GM18502 (cell line): ENCODE measurements around the gene SLC3A2.

Experiments
- ATAC-seq: cut with Tn5 transposase; IDR thresholded peaks from one replicate; pipeline ENCODE4 v1.9.1; 2021; ENCODE audit warnings: mild to moderate bottlenecking; ENCODE audit not compliant: unreplicated experiment, poor library complexity

SLC3A2 gene

GRCh38 chr11:62905927-62906531 is 25.3 kb downstream of the SLC3A2 start:
- ATAC-seq: no peak

DNA sequence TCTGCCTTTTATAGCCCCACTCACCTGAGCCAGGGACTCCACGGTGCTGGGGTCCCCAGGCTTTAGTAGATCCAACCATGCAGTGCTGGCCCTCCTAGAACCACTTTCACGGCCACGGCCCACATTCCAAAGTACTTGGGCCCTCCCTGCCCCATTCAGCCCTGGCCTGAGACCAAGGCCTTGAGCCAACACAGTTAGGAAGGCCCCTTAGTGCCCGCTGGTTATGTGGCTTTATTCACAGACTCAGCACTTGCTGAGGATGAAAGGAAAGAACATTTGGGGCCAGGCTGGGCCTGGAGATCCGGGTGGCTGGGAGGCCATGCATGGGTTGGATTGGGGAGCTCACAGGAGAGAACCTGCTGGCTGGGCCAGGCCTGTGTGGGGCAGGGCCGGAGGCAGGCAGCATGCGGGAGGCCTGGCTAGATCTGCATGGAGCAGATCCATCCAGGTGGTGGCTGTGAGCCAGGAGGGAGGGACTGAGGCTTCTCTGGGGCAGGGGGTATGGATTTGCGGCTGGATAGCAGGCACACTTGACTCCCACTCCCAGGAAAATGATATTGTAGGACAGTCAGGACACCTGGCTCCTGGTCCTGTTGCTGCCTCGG is 27.9 kb downstream of the SLC3A2 start:
- no peak for ATAC-seq

GRCh38 chr11:62909107-62909894 is 28.6 kb downstream of the SLC3A2 start:
- ATAC-seq: no peak

- no peak for ATAC-seq
These were observed 29.6 kb downstream of the SLC3A2 start for GRCh38 chr11:62910141-62910882.

DNA sequence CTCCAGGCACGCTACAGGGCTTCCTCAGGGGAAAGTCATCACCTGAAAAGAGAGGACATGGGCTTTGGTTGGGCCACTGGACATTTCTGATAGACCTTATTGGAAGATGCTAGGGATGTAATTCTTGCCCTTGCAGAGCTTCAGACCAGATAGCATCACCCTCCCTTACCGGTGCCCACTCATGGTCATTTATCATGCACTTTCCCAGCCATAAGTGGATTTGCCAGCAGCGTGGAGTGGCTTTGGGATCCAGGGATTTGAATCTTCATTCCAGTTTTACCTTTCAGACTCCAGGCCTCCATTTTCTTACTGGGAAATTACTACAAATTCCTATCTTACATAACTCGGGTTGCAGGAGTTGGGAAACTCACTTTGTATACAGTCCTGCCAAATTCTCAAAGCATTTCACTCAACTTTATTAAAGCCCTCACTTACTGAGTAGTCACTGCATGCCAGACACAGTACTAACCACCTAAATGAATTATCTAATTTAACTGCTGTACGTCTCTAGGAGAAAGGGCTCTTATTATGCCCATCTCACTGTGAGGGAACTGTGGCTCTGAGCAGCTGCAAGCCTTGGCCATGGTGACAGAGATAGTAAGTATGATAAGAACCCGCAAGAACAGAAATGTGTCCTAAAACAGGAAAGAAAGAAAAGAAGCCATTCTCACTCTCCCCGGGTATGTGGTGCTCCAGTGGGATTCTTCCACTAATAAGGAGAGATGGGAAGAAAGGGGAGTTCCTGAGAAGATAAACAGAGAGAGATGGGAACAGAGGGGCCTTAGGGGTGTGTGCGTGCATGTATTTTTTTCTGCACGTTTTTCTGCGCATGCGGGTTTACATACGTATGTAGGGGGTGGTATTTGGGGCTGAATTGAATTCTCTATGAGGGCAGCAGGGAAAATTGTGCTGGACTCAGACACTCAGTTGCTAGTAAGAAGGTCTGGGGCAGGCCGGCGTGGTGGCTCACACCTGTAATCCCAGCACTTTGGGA is 30.7 kb downstream of the SLC3A2 start:
- no peak for ATAC-seq

- ATAC-seq: no peak
These were observed 31.6 kb downstream of the SLC3A2 start for GRCh38 chr11:62912268-62912667.

DNA sequence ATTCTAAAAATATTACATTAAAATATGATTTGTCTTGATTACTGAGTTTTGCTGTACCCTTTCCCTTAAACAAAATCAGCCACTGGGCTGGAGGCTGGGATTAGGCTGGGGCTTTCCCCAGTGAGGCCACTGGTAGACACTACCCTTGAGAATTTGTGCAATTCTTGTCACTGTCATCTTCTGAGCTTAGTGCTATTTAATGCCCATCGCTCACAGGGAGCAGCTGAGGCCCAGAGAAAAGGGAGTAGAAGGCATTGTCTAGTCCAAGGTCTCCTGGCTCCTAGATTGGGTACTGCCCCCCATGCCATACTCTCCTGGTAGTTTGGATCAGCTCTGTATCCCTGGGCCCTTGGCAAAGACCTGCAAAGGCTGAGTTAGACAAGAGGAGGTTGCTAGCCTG is 33.7 kb downstream of the SLC3A2 start:
- ATAC-seq: no peak

DNA sequence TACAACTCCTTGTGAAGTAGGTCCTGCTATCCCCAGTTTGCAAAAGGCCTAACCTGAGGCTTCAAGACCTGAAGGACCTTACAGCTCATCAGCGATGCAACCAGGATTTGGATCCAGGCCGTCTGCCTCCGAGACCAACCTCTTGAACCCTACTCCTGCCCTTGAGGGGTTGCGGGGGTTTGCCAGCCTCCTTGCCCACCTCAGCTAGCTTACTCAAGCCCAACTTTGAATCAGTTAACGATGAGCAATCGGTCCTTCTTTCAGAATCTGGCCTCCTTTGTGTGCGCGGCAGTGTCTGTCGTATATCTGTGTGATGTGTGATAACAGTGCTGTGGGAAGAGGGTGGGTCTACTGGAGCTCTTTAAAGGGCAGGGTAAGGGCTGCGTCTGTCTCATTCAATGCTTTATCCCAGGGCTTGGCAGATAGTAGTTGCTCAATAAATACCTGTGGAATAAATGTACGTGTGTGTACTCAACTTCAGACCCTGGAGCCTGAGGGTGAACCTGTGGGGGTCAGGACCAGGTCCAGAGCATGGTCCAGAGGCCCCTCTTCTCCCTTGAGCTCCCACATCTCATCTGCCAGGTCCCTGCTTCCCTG is 37.3 kb downstream of the SLC3A2 start:
- ATAC-seq: no peak

GRCh38 chr11:62918531-62918930 is 37.8 kb downstream of the SLC3A2 start:
- no peak for ATAC-seq

DNA sequence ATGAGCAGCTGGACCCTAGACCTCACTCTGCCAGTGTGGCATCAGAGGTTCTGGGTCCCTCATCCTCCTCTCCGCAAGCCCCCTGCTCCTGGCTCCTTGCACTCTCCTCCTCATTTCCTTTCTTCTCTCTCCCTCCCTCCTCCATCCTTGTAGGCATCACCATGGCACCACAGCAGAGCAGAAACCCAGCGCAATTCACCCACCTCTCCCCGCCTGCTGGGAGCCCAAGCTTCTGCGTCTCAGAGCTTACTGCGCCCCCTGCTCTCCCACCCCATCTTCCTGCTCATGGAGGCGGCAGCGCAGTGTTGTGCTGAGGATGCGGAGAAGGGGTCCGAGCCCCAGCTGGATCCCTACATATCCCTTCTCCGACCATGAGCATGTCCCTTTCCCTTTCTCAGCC is 38.8 kb downstream of the SLC3A2 start:
- ATAC-seq: no peak

GRCh38 chr11:62919898-62920640 is 39.4 kb downstream of the SLC3A2 start:
- no peak for ATAC-seq

- no peak for ATAC-seq
These were observed 40.5 kb downstream of the SLC3A2 start, which contains the start of gene CHRM1 for GRCh38 chr11:62921201-62921572. Gene CHRM1, minus strand, starts transcription at chr11:62921363. Its CDS starts 10,263 bp downstream, at chr11:62911100.

GRCh38 chr11:62921573-62922188 is 41.0 kb downstream of the SLC3A2 start:
- ATAC-seq: no peak

- ATAC-seq: no peak
These were observed 41.5 kb downstream of the SLC3A2 start for GRCh38 chr11:62922189-62922589.

GRCh38 chr11:62922653-62923431 is 42.1 kb downstream of the SLC3A2 start:
- no peak for ATAC-seq

- ATAC-seq: no peak
These were observed 43.1 kb downstream of the SLC3A2 start for GRCh38 chr11:62923601-62924411.

- ATAC-seq: no peak
These were observed 44.6 kb downstream of the SLC3A2 start for GRCh38 chr11:62925308-62925707.
